HG03457 (cell line): ENCODE results near the gene SELENOT.
"Not testable (repeated sequence)": the region's sequence is repeated elsewhere in the genome, so short reads cannot be mapped to it uniquely, and the experiment has no call there.

Source experiments
- ATAC-seq: cut with Tn5 transposase; IDR thresholded peaks from one replicate; pipeline ENCODE4 v1.9.1; 2021; ENCODE audit warnings: moderate number of reproducible peaks; ENCODE audit not compliant: unreplicated experiment

The SELENOT gene

GRCh38 chr3:150607267-150608065 is 4.3 kb downstream of the SELENOT start:
- no peak for ATAC-seq

DNA sequence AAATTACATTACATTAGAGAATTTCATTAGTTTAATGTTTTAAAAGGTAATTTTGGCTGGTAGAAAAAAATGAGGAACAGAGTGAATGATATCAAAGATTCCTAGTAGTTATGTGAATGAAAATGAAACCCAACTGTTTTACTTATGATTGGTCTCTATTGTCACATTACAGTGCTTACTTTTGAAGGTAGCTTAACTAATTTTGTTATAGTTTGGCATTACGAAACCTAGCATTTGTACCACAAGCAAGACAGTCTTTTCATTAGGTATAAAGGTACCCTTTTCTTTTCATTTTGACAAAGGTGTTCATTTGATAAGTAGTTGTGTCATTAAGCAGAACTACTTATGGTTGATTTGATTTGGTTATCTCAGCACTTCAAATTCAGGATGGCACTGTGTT is 6.9 kb downstream of the SELENOT start:
- ATAC-seq = no peak

DNA sequence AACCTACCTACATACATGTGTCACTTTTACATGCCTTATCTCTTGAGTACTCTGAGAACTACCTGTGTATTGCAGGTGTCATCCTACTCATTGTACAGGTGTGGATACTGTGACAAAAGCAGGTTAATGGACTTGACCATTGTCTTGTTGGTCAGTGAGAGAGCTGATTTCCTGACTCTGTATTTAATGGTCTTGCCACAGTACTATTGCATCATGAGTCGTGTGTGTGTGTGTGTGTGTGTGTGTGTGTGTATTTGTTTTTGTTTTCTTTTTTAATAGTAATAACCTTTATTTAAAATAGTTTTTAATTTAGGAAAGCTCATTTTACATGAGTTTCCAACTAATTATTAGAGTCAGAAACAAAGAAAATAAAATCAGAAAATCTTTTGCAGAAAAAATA is 7.7 kb downstream of the SELENOT start:
- ATAC-seq = no peak

DNA sequence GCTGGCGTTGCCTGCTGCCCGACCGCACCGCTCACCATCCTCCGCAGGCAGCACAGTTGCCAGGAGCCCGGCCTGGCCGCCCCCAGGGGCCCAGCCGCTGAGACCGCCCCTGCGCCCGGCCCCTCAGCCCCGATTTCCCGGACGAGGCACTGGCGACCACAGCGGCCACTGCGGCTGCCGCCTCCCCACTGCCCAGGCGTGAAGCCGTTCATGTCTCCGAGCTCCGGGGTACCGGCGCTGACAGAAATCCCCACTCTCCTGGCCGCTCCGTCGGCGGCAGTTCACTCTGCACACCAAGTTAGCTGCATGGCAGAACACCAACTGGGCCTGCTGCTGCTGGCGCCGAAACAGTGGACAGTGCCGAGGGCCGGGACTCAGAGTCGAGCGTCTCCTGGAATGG is 8.5 kb downstream of the SELENOT start:
- no peak for ATAC-seq

GRCh38 chr3:150612494-150612893 is 9.4 kb downstream of the SELENOT start:
- ATAC-seq = no peak

DNA sequence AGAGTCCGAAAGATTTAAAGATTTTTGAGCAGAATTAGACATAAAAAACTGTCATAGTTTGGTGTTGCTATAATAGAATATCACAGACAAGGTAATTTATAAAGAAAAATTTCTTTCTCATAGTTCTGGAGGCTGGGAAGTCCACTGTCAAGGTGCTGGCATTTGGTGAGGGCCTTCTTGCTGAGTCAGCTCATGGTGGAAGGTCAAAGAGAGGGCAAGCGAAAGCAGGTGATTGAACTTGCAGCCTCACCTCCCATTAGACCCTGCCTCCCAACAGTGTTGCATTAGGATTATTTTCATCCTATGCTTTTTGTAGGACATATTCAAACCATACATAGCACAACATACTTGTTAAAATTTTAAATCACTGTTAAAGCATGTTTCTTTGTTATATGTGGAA is 9.9 kb downstream of the SELENOT start:
- ATAC-seq = no peak

DNA sequence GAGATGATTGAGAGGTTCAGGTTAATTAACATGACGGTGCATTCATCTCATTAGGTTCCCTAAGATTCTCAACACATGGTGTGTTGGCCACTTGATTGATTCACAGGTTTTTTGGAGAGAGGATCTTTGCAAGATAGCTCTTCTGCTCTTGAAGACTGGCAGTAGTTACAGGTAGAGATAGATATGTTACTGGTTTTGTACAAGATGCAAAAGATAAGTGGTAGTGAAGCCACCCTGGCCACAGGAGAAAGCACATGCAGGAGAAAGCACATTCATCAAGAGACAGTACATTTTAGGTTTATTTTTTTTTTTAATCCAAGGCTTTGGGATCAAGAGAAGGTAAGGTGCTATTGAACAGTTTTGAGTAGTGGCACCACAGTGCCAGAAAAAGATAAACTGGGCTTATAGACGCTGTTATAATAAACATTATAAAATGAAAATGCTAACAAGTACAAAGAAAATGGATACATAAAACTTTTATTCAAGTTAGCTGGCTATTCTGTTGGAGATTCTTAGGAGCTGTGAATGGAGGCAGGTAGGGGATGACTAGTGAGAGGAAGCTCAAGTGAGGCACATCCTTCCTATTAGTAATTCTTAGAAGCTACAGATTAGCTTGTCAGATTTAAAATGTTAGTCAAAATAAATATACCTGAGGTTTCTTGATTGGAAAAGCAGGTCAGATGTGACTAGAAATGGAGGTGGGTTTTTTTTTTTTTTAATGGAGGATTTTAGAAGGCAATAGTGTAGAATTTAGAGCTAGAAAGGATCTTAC is 10.8 kb downstream of the SELENOT start:
- ATAC-seq = no peak

GRCh38 chr3:150620002-150620689 is 17.0 kb downstream of the SELENOT start:
- no peak for ATAC-seq

GRCh38 chr3:150622955-150623354 is 19.8 kb downstream of the SELENOT start:
- ATAC-seq = not testable (repeated sequence)

DNA sequence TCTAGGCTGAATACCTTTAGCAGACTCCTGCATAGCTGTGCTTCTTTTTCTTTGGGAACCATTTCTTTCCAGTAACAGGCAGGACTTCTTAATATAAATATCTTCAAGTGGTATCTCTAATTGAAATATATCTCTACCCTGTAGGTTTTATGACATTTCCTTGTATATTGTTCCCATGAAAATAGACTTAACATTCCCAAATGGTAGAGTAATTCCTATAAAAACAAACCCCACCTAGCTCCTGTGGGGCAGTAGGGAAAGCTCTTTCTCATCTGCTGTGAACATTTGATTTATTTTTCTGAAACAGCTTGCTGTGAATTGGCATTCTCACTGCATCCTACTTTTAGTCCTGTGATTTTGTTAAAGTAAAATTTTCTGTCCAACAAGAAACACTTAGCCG is 20.8 kb downstream of the SELENOT start:
- no peak for ATAC-seq

- ATAC-seq = no peak
Measured at GRCh38 chr3:150626148-150626930, 23.2 kb downstream of the SELENOT start.

- no peak for ATAC-seq
Measured at GRCh38 chr3:150627557-150627956, 24.4 kb downstream of the SELENOT start.

- ATAC-seq = no peak
Measured at GRCh38 chr3:150631515-150632221, 28.5 kb downstream of the SELENOT start.

DNA sequence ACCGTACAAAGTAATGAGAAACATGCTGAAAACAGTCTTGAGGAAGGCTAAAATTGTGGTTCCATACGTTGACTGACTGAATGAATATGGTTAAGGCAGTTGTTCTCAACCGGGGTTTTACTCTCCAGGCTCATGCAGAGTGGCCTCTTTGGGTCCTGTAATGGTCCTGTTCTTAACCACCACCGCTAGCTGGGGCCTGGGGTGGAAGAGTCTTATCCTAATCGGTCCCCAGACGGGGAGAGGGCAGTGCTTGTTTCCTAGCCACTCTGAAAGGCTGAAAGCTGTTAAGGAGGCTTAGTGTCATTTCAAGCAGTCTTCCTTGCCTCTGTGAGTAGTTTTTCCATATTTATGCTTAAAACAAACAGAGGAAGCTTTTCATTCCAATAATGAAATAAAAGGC is 32.0 kb downstream of the SELENOT start:
- ATAC-seq = no peak

- ATAC-seq = no peak
Measured at GRCh38 chr3:150635526-150635925, 32.4 kb downstream of the SELENOT start.

- no peak for ATAC-seq
Measured at GRCh38 chr3:150636258-150636657, 33.1 kb downstream of the SELENOT start.

- no peak for ATAC-seq
Measured at GRCh38 chr3:150639262-150639661, 36.1 kb downstream of the SELENOT start.

- ATAC-seq = no peak
Measured at GRCh38 chr3:150640256-150640655, 37.1 kb downstream of the SELENOT start.

DNA sequence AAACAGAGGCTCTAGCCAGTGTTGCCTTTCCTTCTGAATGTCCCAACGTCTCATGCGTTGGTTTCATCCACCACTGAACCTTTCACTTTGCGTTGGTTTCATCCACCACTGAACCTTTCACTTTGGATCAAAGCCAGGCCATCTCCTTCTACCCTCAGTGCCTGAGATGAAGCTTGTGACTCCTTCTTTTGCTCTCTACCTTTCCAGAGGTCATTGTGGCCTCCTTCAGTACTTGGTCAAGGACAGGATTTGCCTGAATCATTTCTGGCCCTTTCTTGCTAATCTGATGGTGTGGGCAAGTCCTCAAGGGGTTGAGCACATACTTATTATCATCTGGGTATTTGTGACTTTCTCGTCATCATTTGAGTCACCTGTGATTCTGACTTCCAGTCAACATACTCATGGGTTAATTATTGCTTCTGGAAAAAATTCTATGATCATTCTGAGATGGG is 50.0 kb downstream of the SELENOT start:
- ATAC-seq = peak; percentile 66

DNA sequence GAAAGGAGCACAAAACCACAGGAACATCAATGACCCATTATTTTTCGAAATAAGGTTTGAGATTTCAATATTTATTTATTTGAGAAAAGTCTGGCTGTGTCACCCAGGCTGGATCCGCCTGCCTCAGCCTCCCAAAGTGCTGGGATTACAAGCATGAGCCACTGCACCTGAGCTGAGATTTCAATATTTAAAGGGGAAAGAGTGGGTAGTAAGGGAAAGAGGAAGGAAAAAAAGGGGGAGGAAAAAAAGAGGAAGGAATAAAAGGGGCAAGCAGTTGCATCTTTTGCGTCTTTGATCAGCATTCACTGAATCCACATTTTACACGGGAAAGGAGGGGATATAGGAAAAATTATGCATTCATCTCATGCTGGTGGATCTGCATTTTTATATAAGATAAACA is 53.2 kb downstream of the SELENOT start:
- no peak for ATAC-seq
